Kidney (tissue), 14 donors: ENCODE measurements around the gene ARIH2. TPM values are rescaled to one million over a fixed set of nuclear protein-coding genes. Genes with fewer than 3 reads are reported as not detected.

Experiments used
- DNase-seq, 5 donors: peaks; one replicate each; pipeline ENCODE4 v3.0.0-alpha.2; 2013 to 2020
- FAIRE-seq: peaks from 2 replicates; lab custom pipeline; 2012; peaks lifted over from hg19 to GRCh38; lab: Jason Lieb, UNC
- H3K27ac ChIP-seq, 2 donors: one replicate each; pipeline ENCODE4 v1.7.0; 2013; ENCODE audit warnings: low read depth in 2 of 2, low read length in 2 of 2, inconsistent platforms in 1 of 2
- H3K27me3 ChIP-seq: one replicate; pipeline ENCODE4 v1.7.1; 2013; ENCODE audit warnings: low read length, inconsistent platforms; ENCODE audit not compliant: control insufficient read depth, insufficient read depth
- H3K36me3 ChIP-seq, 3 donors: one replicate each; pipeline versions ENCODE4 v1.7.0 to v1.7.1; 2013; ENCODE audit warnings: low read length in 3 of 3, control low read depth in 1 of 3, inconsistent platforms in 1 of 3; ENCODE audit not compliant: insufficient read depth in 3 of 3, control insufficient read depth in 2 of 3
- H3K4me1 ChIP-seq, 3 donors: one replicate each; pipeline versions ENCODE4 v1.7.0 to v1.7.1; 2013; ENCODE audit warnings: low read length in 3 of 3, inconsistent platforms in 1 of 3, low read depth in 1 of 3; ENCODE audit not compliant: control insufficient read depth in 2 of 3, insufficient read depth in 2 of 3
- H3K4me3 ChIP-seq, 3 donors: one replicate each; pipeline versions ENCODE4 v1.7.0 to v1.8.1; 2013; ENCODE audit warnings: low read length in 3 of 3, control low read depth in 1 of 3, inconsistent platforms in 1 of 3
- H3K9ac ChIP-seq, 3 donors: one replicate each; pipeline versions ENCODE4 v1.7.0 to v1.7.1; 2013; ENCODE audit warnings: low read length in 3 of 3, control low read depth in 1 of 3, inconsistent platforms in 1 of 3
- H3K9me3 ChIP-seq, 3 donors: one replicate each; pipeline versions ENCODE4 v1.7.0 to v1.7.1; 2013; ENCODE audit warnings: low read length in 3 of 3, control low read depth in 1 of 3, inconsistent platforms in 1 of 3; ENCODE audit not compliant: control insufficient read depth in 2 of 3, insufficient read depth in 1 of 3
- CTCF ChIP-seq: IDR thresholded peaks from 3 replicates; pipeline ENCODE4 v1.5.1; 2012; ENCODE audit warnings: mild to moderate bottlenecking, moderate library complexity, borderline replicate concordance; ENCODE audit not compliant: insufficient read depth; ENCODE audit errors: extremely low read depth
- intact Hi-C: fragments of 100-400 bp; cut with DNase I; formaldehyde crosslinking; loops from one replicate; pipeline ENCODE4 v1.11.1; 2022
- polyA plus RNA-seq: library from polyadenylated mRNA; stranded (reverse); fragments of 350-450 nt; fragmentation: Illumina TruSeq; extraction: RNeasy Lipid Tissue Mini Kit (QIAGEN cat#74804); gene quantifications from one replicate; pipeline ENCODE4 v1.2.3, GENCODE V29; 2014; ENCODE audit warnings: low read depth, low replicate concordance; ENCODE audit not compliant: insufficient read depth
- total RNA-seq: library from RNA; stranded (reverse); fragmentation: NEBNext Ultra II Directional; extraction: Animal tissue kit (Norgen Biotek cat#: 25700); gene quantifications from one replicate; pipeline ENCODE4 v1.2.1, GENCODE V29; 2021
- donor health status: control.
- donor health status: control.
- donor health status: control.
- donor health status: control.
- donor health status: control.
- donor health status: DM: yes; HTN: yes; CAD: no.
- donor health status: Normal renal cell carcinoma (clear cell type).

Gene ARIH2
- total and polyA plus RNA-seq, 2 donors from 2014 or later, result 30.4 to 75.7 TPM

- TF ChIP-seq CTCF, result no peak
- FAIRE-seq (no peak), DNase-seq (peak in 1 of 5 donors; percentile 27)
- no peak overlapping the region for H3K27ac ChIP-seq
- peaks cover 0 to 27% (median 9%) of the 10 kb centered on the region in 3 donors for H3K4me1 ChIP-seq
- no peak overlapping the region for H3K4me3 ChIP-seq
- no peak overlapping the region for H3K9ac ChIP-seq
- intact Hi-C loops, result no loop called here
- H3K9me3 ChIP-seq, result no peaks in the 10 kb centered on the region
- no peaks in the 10 kb centered on the region for H3K27me3 ChIP-seq
- peaks cover 9 to 49% (median 24%) of the 10 kb centered on the region in 3 donors for H3K36me3 ChIP-seq
These were observed 107.9 kb downstream of the ARIH2 start for GRCh38 chr3:49026536-49026935.

DNA sequence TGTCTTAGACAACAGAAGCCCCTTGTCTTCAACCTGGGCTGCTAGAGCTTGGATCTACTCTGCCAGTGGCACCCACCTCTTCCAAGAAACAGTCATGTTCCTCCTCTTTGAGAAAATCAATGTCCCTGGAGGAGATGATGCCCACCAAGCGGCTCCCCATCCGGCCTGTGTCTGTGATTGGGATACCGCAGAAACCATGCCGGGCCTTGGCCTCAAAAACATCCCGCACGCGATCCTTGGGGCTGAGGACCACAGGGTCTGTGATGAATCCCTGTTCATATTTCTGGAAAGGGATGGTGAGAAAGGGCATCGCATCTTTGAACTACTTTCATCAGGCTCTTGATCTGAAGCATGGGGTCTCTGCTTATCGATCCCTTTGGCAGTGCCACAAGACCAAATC lies 109.0 kb downstream of the ARIH2 start:
- H3K36me3 ChIP-seq, result peaks cover 15 to 60% (median 35%) of the 10 kb centered on the region in 3 donors
- FAIRE-seq, result no peak
- DNase-seq, result peak in 1 of 5 donors; percentile 34
- TF ChIP-seq CTCF, result no peak
- peaks cover 0 to 24% (median 9%) of the 10 kb centered on the region in 3 donors for H3K4me1 ChIP-seq
- no peak overlapping the region for H3K9ac ChIP-seq
- H3K9me3 ChIP-seq, result no peaks in the 10 kb centered on the region
- H3K4me3 ChIP-seq, result no peak overlapping the region
- no peak overlapping the region for H3K27ac ChIP-seq
- intact Hi-C loops, result no loop called here
- no peaks in the 10 kb centered on the region for H3K27me3 ChIP-seq

GRCh38 chr3:49028298-49028672 lies 109.6 kb downstream of the ARIH2 start:
- FAIRE-seq, result no peak
- no peak for TF ChIP-seq CTCF
- no peak for DNase-seq
- H3K36me3 ChIP-seq, result peaks cover 18 to 67% (median 42%) of the 10 kb centered on the region in 3 donors
- peak overlapping the region; percentile 65 to 96 (median 82) for H3K9ac ChIP-seq
- no peaks in the 10 kb centered on the region for H3K27me3 ChIP-seq
- no peaks in the 10 kb centered on the region for H3K9me3 ChIP-seq
- H3K27ac ChIP-seq, result peak overlapping the region in 1 of 2 donors; percentile 97
- intact Hi-C loops, result no loop called here
- peak overlapping the region; percentile 65 to 87 (median 78) for H3K4me3 ChIP-seq
- H3K4me1 ChIP-seq, result peaks cover 0 to 18% (median 9%) of the 10 kb centered on the region in 3 donors
